ENCODE data around the gene INF2.

GRCh38 chr14:104651876-104652260 is 37.5 kb upstream of the INF2 start:
- TF ChIP-seq CTCF (IDR thresholded peaks at IDR 0.05; ENCODE audit: low read length) (no peak), EZH2phosphoT487 (IDR thresholded peaks at IDR 0.05; ENCODE audit: low read length) (no peak), EZH2 (optimal IDR thresholded peaks at IDR 0.05; ENCODE audit: low read depth, low read length) (no peak)

Measured in MM.1S (cell line).